ENCODE data around the gene PFKL.

DNA sequence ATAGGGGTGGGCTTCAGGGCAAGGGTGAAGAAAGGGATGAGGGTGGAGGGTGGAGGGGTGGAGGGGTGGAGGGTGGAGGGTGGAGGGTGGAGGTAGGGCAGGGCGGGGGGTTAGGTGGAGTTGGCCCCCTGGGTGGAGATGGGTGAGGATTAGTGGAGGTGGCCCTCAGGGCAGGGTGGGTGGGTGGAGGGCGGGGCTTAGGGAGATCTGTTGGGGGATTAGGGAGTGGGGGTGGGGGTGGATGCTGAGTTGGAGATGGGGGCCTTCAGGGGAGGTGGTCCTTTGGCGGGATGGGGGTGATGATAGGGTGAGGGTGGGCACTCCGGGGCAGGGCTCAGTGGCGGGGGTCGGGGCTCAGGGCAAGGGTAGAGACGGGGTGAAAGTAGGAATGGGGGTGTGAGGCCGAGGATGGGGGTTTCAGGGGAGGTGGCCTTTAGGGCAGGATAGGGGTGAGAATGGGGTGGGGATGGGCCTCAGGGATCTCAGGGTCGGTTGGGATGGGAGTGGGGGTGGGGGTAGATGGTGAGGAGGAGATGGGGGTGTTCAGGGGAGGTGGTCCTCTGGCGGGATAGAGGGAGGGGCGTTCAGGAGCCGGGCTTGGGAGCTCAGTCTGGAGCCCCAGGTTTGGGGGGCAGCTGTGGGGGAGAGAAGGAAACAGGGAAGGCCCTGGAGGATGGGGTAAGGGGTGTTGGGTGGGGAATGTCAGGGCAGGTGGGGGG, 37.4 kb upstream of the PFKL start:
- TF ChIP-seq, protein P1, sequence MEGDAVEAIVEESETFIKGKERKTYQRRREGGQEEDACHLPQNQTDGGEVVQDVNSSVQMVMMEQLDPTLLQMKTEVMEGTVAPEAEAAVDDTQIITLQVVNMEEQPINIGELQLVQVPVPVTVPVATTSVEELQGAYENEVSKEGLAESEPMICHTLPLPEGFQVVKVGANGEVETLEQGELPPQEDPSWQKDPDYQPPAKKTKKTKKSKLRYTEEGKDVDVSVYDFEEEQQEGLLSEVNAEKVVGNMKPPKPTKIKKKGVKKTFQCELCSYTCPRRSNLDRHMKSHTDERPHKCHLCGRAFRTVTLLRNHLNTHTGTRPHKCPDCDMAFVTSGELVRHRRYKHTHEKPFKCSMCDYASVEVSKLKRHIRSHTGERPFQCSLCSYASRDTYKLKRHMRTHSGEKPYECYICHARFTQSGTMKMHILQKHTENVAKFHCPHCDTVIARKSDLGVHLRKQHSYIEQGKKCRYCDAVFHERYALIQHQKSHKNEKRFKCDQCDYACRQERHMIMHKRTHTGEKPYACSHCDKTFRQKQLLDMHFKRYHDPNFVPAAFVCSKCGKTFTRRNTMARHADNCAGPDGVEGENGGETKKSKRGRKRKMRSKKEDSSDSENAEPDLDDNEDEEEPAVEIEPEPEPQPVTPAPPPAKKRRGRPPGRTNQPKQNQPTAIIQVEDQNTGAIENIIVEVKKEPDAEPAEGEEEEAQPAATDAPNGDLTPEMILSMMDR (conservative IDR thresholded peaks at IDR 0.05) = no peak
- no peak for TF ChIP-seq EZH2 (IDR thresholded peaks at IDR 0.05; ENCODE audit: low read depth)

Data from PC-9 (cell line).